Measurements from ENCODE around the gene GNPAT.

Gene GNPAT

DNA sequence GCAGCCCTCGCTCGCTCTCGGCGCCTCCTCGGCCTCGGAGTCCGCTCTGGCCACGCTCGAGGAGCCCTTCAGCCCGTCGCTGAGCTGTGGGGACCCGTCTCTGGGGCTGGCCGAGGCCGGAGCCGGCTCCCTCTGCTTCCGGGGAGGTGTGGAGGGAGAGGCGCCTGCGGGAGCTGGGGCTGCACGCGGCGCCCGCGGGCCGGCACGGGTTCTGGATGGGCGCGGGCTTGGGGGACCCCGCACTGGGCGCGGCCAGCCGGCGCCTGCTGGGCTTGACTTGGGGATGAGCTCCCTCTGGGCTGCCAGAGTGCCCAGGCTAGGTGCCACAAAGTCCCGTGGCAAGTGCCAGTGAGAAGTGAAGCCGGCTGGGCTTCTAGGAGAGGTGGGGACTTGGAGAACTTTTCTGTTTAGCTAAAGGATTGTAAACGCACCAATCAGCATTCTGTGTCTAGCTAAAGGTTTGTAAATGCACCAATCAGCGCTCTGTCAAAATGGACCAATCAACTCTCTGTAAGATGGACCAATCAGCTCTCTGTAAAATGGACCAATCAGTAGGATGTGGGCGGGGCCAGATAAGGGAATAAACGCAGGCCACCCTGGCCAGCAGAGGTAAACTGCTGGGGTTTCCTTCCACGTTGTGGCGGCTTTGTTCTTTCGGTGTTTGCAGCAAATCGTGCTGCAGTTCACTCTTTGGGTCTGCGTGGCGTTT, 76.4 kb downstream of the GNPAT start:
- no peak for DNase-seq (ENCODE audit: low read depth)

DNA sequence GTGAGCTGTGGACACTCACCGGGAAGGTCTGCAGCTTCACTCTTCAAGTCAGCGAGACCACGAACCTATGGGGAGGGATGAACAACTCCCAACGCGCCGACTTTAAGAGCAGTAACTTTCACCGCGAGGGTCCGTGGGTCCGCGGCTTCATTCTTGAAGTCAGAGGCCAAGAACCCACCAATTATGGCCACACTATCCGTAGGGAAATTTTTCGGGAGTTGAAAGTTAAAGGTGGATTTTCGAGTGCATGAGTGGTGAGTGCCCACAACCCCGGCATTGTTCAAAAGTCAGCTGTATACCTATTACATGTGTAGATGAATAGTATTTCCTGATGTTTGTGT, 77.0 kb downstream of the GNPAT start:
- DNase-seq (ENCODE audit: low read depth): no peak

DNA sequence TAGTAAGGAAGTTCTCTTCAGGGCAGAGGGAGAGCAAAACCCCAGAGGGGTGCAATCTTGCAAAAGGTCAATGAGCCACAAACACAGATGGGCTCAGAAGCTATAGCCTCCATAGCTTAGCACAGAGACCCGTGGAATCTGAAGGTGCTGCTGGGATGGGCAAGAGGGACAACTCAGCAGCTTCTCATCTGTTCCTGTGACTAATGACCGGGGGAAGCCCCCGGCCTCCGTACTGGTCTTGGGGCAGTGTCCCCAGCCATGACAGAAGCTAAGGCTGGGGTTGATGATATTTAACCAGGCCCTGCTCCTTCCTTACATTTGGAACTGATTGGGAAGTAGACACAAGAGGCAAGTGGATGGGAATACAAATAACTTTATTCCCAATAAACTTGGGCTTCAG, 77.6 kb downstream of the GNPAT start:
- DNase-seq (ENCODE audit: low read depth): no peak

DNA sequence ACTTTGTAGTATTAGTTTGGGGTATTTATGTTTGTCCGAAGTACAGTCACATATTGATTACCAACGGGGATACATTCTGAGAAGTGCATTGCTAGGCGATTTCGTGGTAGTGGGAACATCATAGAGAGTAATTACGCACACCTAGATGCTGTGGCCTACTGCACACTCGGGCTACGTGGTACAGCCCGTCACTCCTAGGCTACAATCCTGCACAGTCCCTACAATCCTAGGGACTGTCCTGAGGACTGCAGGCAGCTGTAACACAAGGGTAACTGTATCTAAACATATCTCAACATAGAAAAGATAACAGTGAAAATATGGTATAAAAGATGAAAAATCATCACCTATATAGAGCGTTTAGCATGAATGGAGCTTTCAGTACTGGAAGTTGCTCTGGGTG, 78.1 kb downstream of the GNPAT start:
- DNase-seq (ENCODE audit: low read depth): no peak

DNA sequence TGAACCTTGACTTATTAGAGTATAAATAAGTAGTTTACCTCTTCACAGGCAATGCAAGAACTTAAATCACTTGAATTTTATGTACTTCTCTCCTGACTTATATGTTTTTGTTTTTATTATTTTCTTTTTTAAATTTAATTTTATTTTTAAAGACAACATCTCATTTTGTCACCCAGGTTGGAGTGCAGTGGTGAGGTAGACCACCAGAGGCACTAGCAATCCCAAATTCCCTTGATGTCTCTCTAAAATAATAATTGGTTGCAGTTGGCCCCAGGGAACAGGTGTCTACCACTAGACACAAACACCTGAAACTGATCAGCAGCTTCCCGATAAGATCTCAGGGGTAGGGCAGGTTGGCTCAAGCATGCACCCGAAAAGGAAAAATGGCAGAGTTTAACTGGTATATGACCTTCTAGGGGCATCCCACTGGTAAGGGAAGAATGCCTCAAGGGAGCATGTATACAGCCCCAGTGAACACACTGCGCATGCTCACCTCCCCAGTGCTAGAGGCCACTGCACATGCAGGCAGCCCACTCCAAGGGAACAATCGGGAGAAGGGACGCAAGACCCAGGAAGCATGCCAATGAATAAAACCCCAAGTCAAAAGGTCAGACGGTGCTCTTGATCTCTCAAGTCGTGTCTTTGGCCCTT, 82.0 kb downstream of the GNPAT start:
- DNase-seq (ENCODE audit: low read depth): no peak

DNA sequence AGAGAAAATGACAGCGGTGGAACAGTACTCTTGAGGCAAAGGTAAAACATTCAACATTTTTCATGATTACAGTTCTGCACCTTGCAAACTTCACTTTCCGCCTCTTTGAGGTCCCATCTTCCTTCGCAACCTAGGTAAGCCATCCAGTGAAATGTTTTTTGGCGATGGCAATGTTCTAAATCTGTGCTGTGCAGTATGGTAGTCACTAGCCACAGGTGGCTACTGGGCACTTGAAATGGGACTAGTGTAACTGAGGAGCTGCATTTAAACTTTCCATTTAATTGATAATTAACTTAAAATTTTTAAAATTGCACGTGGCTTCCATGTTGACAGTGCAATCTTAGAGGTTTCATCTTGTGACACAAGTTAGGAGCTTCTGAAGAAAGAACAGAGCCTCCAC, 83.6 kb downstream of the GNPAT start:
- no peak for DNase-seq (ENCODE audit: low read depth)

DNA sequence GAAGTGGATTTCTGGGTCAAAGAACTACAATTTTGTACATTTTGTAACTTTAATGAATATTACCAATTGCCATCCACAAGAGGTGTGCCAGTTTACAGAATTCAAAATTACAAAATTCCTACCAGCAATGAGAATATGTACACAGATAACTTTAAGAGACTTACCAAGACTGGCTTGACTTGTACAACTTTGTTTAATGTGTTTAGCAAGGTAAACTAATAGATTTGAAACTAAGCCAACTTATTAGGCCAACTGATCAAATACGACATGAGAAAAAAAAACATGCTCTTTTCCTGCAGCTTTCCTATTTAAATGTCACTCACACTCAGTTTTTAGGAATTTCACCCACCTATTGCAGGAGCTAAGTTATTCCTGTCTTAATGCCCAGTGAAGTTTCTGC, 85.2 kb downstream of the GNPAT start:
- DNase-seq (ENCODE audit: low read depth): no peak

All from GM04504 (cell line).